GM12892 (cell line): ENCODE measurements around the gene MTFR2.

ENCODE experiments used
- POLR2A ChIP-seq: IDR thresholded peaks from 2 replicates; pipeline ENCODE4 v1.6.1; 2011; ENCODE audit warnings: low read depth, low read length, control low read depth
- POLR2AphosphoS5 ChIP-seq: IDR thresholded peaks from 2 replicates; pipeline ENCODE4 v1.6.1; 2011; ENCODE audit warnings: low read depth, low read length, control low read depth

DNA sequence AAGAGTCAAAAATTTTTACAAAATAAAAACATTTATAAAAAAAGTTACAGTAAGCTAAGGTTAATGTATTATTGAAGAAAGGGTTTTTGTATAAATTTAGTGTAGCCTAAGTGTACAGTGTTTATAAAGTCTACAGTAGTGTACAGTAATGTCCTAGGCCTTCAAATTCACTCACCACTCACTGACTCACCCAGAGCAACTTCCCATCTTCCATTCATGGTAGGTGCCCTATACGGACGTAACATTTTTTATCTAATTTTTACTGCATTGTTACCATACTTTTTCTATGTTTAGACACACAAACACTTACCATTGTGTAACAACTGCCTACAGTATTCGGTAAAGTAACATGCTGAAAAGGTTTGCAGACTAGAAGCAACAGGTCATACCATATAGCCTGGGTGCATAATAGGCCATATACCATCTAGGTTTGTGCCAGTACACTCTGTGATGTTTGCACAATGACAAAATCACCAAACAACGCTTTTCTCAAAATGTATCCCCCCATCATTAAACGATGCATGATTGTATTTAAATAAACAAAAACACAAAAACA is 6.0 kb downstream of the MTFR2 start:
- TF ChIP-seq POLR2A (no peak), POLR2AphosphoS5 (no peak)
